ENCODE measurements around the gene ACSS1. TPM values are rescaled to one million over a fixed set of nuclear protein-coding genes. Genes with fewer than 3 reads are reported as not detected.

The ACSS1 gene
- total RNA-seq, 1 experiment from 2014 or later, result 1.5 TPM

- TF ChIP-seq PREB (CRISPR knock-in tag; IDR thresholded peaks at IDR 0.05; ENCODE audit: borderline replicate concordance) (no peak), ZBTB21 (CRISPR knock-in tag; IDR thresholded peaks at IDR 0.05; ENCODE audit: borderline replicate concordance) (peak; percentile 45; the same call in 1 of the 2 replicates), ZNF219 (CRISPR knock-in tag; IDR thresholded peaks at IDR 0.05; ENCODE audit: borderline replicate concordance) (peak; percentile 96), FOXP4 (CRISPR knock-in tag; IDR thresholded peaks at IDR 0.05) (peak; percentile 97), AFF4 (CRISPR knock-in tag; IDR thresholded peaks at IDR 0.05; ENCODE audit: borderline replicate concordance) (no peak), NFATC4 (CRISPR knock-in tag; IDR thresholded peaks at IDR 0.05) (no peak), USF1 (CRISPR knock-in tag; IDR thresholded peaks at IDR 0.05) (peak; percentile 77), ZNF416 (CRISPR knock-in tag; IDR thresholded peaks at IDR 0.05) (no peak), ESRRA (CRISPR knock-in tag; IDR thresholded peaks at IDR 0.05; ENCODE audit: borderline replicate concordance) (peak; percentile 80; the same call in 1 of the 2 replicates), NR1H2 (CRISPR knock-in tag; IDR thresholded peaks at IDR 0.05) (no peak; the same call in 1 of the 2 replicates)
These were observed at the start of gene ACSS1 (continued) for GRCh38 chr20:25058051-25058846.

- TF ChIP-seq HMGXB4 (CRISPR knock-in tag; IDR thresholded peaks at IDR 0.05), result no peak
- TF ChIP-seq ZBTB21 (CRISPR knock-in tag; IDR thresholded peaks at IDR 0.05; ENCODE audit: borderline replicate concordance), result no peak
- TF ChIP-seq CREB1 (CRISPR knock-in tag; IDR thresholded peaks at IDR 0.05), result no peak
- TF ChIP-seq TCF7 (CRISPR knock-in tag; IDR thresholded peaks at IDR 0.05; ENCODE audit: low read depth), result no peak
- no peak for TF ChIP-seq FOXJ3 (CRISPR knock-in tag; IDR thresholded peaks at IDR 0.05; ENCODE audit: borderline replicate concordance)
- TF ChIP-seq GRHL2 (CRISPR knock-in tag; IDR thresholded peaks at IDR 0.05; ENCODE audit: insufficient replicate concordance, severe bottlenecking), result no peak
- no peak for TF ChIP-seq PRRX2 (CRISPR knock-in tag; IDR thresholded peaks at IDR 0.05)
- no peak for TF ChIP-seq E2F4 (CRISPR knock-in tag; IDR thresholded peaks at IDR 0.05; ENCODE audit: borderline replicate concordance, low read depth)
- CTCF ChIA-PET, result no interaction called here
- Mint-ChIP-seq H3K4me3 (no peak overlapping the region), H3K9me3 (peaks cover 11% of the 10 kb centered on the region; the same call in 1 of the 2 replicates), H3K27me3 (ENCODE audit: low read depth) (peaks cover 22% of the 10 kb centered on the region), H3K27ac (no peak overlapping the region), H3K4me1 (no peaks in the 10 kb centered on the region), H3K36me3 (no peaks in the 10 kb centered on the region)
- POLR2A ChIA-PET, result no interaction called here
- no peak for DNase-seq (ENCODE audit: low spot score)
- ATAC-seq, result no peak
These were observed 45.6 kb upstream of the ACSS1 start for GRCh38 chr20:25103526-25103925.

Measured in WTC11 (cell line).